GM18526 (cell line): ENCODE measurements around the gene C1QTNF9B.

Source experiments
- POLR2A ChIP-seq: IDR thresholded peaks from 3 replicates; pipeline ENCODE4 v1.6.1; 2011; ENCODE audit not compliant: insufficient read length; ENCODE audit errors: extremely low read depth

C1QTNF9B gene

DNA sequence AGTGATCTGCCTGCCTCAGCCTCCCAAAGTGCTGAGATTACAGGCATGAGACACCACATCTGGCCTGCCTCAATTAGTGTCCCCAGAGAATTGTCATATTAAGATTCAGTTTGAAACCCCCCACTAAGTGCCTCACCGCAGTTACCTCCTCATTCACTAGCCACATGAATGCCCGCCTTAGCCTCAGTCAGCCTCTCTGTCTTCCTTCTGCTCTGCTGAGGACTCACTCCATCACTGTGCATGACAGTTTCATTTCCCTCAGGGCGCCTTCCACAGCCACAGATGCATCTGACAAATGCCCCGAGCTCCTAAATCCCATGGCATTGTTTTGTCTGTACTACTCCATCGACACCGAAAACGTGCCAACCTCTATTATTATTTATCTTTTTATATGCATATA is 31.4 kb downstream of the C1QTNF9B start:
- no peak for TF ChIP-seq POLR2A

DNA sequence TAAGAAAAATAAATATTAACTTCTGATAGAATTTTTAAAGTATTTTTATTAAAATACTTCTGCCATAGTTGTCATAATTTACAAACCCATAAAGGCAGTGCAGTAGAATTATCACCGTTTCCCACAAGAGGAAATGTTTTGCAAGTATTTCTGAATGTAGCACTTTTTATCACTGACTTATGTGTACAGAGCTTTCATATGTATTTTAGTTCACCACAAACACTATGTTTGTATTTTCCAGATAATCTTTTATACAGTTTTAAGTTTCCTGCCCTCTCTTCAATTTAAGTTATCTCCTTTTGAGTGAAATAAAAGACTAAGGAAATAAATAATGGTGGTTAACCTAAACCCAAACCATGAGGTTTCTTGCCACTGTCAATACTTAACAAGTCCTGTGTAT is 32.3 kb downstream of the C1QTNF9B start:
- no peak for TF ChIP-seq POLR2A

DNA sequence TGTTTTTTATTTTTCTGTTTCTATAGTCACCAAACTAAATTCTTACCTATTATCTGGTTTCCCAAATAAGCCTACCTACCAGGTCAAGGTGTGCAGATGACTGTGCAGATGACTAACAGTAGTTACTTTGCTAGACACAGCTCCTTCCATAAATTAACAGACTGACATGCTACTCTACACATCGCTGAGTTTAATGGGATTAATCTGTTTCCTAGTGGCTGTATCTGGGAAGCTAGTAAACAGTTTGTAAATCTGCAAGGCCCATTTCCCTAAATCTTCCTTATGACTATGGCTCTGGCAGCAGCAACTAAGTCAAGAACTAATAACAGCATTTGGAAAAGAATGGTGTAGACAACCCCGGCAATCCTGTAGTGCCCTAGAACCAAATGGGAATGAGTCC is 36.0 kb downstream of the C1QTNF9B start:
- no peak for TF ChIP-seq POLR2A

DNA sequence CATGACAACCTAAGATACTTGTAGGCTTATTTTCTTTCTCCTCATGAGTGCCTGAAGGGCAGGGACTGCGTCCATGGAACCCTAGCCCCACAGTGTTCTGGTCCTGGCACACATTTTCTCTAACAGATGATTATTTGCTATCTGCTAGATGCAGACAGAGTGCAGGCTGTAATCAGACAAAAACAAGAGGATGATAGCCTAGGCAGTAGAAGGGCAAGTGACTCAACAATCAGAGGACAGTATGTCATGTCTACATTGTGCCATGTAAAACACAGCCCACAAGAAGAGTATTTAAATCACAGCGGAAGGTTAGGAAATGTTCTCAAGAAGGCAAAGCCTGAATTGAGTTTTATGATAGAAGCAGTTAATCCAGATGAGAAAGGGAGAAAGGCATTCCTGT is 37.4 kb downstream of the C1QTNF9B start:
- TF ChIP-seq POLR2A: no peak

DNA sequence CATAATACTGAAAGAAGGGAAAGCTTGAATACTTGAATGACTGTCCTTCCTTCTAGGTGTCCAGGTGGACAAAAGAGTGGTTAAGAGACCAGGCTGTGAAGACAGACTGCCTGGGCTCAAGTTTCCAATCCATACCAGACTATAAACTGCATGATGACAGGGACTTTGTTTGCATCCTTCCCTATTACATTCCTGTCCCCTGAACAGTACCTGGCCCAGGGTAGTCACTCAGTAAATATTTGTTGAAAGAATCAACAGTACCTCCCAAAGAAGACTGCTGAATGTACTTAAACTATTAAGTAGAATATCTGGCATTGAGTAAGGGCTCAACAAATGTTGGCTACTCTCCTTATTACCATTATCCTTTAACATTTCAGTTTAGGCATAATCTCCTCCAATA is 37.8 kb downstream of the C1QTNF9B start:
- no peak for TF ChIP-seq POLR2A

- no peak for TF ChIP-seq POLR2A
These were observed 38.8 kb downstream of the C1QTNF9B start for GRCh38 chr13:23858546-23858945.

- no peak for TF ChIP-seq POLR2A
These were observed 41.1 kb downstream of the C1QTNF9B start for GRCh38 chr13:23856008-23856750.

GRCh38 chr13:23855360-23855759 is 41.9 kb downstream of the C1QTNF9B start:
- TF ChIP-seq POLR2A: no peak

DNA sequence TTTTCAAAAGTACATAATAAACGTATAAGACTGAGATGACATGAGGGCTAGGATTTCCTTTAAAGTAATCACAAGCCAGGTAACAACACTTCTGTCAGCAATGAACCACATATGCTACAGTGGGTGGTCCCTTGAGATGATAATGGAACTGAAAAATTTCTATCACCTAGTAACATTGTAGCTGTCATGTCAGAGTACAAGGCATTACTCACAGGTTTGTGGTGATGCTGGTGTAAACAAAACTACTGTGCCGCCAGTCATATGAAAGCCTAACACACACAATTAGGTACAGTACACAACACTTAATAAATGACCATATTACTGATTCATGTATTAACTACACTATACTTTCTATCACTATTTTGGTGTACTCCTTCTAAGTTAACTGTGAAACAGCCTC is 45.0 kb downstream of the C1QTNF9B start:
- TF ChIP-seq POLR2A: no peak

GRCh38 chr13:23851106-23851505 is 46.2 kb downstream of the C1QTNF9B start:
- no peak for TF ChIP-seq POLR2A

- no peak for TF ChIP-seq POLR2A
These were observed 47.2 kb downstream of the C1QTNF9B start for GRCh38 chr13:23850134-23850533.

- no peak for TF ChIP-seq POLR2A
These were observed 47.6 kb downstream of the C1QTNF9B start for GRCh38 chr13:23849670-23850069.

DNA sequence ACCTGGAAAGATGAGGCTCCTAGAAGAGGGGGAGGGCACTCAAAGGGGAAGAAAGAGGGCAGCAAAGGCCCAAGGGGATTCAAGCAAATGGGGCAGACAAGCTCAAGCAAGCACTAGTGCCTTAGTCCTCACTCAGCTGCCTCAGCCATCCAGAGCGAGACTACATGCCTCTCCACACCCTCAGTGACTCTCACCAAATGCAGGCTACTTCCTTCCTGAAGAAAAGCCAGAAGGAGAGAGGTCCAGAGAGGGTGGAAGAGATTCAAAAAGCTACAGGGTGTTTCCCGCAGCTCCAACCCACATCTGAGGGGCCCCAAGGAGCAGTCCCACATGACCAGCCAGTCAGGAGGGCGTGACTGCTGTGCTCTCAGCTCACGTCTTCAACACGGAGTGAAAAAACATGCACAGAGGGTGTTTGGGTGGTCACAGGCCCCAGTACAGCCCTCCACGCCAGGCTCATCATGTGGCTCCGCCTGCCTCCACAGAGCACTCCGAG is 48.6 kb downstream of the C1QTNF9B start:
- TF ChIP-seq POLR2A: no peak

GRCh38 chr13:23848019-23848418 is 49.3 kb downstream of the C1QTNF9B start:
- no peak for TF ChIP-seq POLR2A

DNA sequence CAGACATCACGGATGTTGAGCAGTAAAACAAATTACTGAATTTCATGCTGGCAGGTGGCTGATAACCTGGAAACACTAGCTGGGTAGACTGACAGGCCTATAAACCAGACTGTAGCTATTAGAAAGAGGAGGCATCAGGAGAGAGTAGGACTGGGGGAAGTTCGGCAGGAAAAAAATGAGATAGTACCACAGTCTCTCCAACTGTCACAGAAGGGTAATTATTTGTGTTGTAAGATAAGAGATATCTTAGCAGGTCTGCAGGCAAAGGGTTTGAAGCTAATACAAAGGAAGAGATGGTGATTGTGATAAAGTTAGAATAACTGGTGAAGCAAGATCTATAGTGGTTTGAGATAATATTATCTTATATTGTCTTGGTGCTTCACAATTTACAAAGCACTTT is 49.8 kb downstream of the C1QTNF9B start:
- no peak for TF ChIP-seq POLR2A

GRCh38 chr13:23845105-23845725 is 52.1 kb downstream of the C1QTNF9B start:
- no peak for TF ChIP-seq POLR2A

- no peak for TF ChIP-seq POLR2A
These were observed 53.2 kb downstream of the C1QTNF9B start for GRCh38 chr13:23844132-23844531.
